ENCODE results near the gene DNAAF2.

Gene DNAAF2

GRCh38 chr14:49607583-49607982 is 27.5 kb downstream of the DNAAF2 start:
- Histone ChIP-seq H3K27ac (no peak overlapping the region), H3K36me3 (replicated peaks) (peaks cover 7% of the 10 kb centered on the region), H3K4me3 (ENCODE audit: low read depth, low read length) (no peak overlapping the region), H3K27me3 (replicated peaks) (no peaks in the 10 kb centered on the region)
- in situ Hi-C loops (cut with HindIII; ENCODE audit: low pct_ligation_motif_present, low sequenced_read_pairs) = no loop called here
- no peak for TF ChIP-seq CTCF (IDR thresholded peaks at IDR 0.05; ENCODE audit: low read depth, low read length, missing control alignments)
- no peak for DNase-seq

- peak; percentile 6 for TF ChIP-seq CTCF (IDR thresholded peaks at IDR 0.05; ENCODE audit: low read depth, low read length, missing control alignments)
- no peaks in the 10 kb centered on the region for H3K27me3 ChIP-seq (replicated peaks)
- H3K36me3 ChIP-seq (replicated peaks) = no peaks in the 10 kb centered on the region
- peak; percentile 86 for DNase-seq
- peak within 1 kb of the TSS; percentile 98 for H3K27ac ChIP-seq
- in situ Hi-C loops (cut with HindIII; ENCODE audit: low pct_ligation_motif_present, low sequenced_read_pairs) = no loop called here
- H3K4me3 ChIP-seq (ENCODE audit: low read depth, low read length) = peak within 1 kb of the TSS; percentile 93
Measured at GRCh38 chr14:49598485-49599300, 36.4 kb downstream of the DNAAF2 start, which contains the start of gene LRR1. Gene LRR1, plus strand, starts transcription at chr14:49598940. Its CDS starts 81 bp downstream, at chr14:49599021.

GRCh38 chr14:49598189-49598484 is 36.9 kb downstream of the DNAAF2 start:
- no peaks in the 10 kb centered on the region for H3K27me3 ChIP-seq (replicated peaks)
- H3K4me3 ChIP-seq (ENCODE audit: low read depth, low read length) = peak overlapping the region; percentile 93
- no peak for DNase-seq
- no peak for TF ChIP-seq CTCF (IDR thresholded peaks at IDR 0.05; ENCODE audit: low read depth, low read length, missing control alignments)
- H3K36me3 ChIP-seq (replicated peaks) = no peaks in the 10 kb centered on the region
- in situ Hi-C loops (cut with HindIII; ENCODE audit: low pct_ligation_motif_present, low sequenced_read_pairs) = no loop called here
- H3K27ac ChIP-seq = peak overlapping the region; percentile 98

- peak; percentile 81 for DNase-seq
- H3K4me3 ChIP-seq (ENCODE audit: low read depth, low read length) = no peak overlapping the region
- H3K27me3 ChIP-seq (replicated peaks) = no peaks in the 10 kb centered on the region
- no peaks in the 10 kb centered on the region for H3K36me3 ChIP-seq (replicated peaks)
- TF ChIP-seq CTCF (IDR thresholded peaks at IDR 0.05; ENCODE audit: low read depth, low read length, missing control alignments) = no peak
- in situ Hi-C loops (cut with HindIII; ENCODE audit: low pct_ligation_motif_present, low sequenced_read_pairs) = no loop called here
- H3K27ac ChIP-seq = peak overlapping the region; percentile 48
Measured at GRCh38 chr14:49594347-49595091, 40.5 kb downstream of the DNAAF2 start.

- peak; percentile 56 for DNase-seq
- no peak for TF ChIP-seq CTCF (IDR thresholded peaks at IDR 0.05; ENCODE audit: low read depth, low read length, missing control alignments)
- H3K27me3 ChIP-seq (replicated peaks) = no peaks in the 10 kb centered on the region
- in situ Hi-C loops (cut with HindIII; ENCODE audit: low pct_ligation_motif_present, low sequenced_read_pairs) = no loop called here
- no peak overlapping the region for H3K27ac ChIP-seq
- no peaks in the 10 kb centered on the region for H3K36me3 ChIP-seq (replicated peaks)
- H3K4me3 ChIP-seq (ENCODE audit: low read depth, low read length) = no peak overlapping the region
Measured at GRCh38 chr14:49593016-49593415, 42.0 kb downstream of the DNAAF2 start.
